Fibroblast of pulmonary artery (primary cell): ENCODE results near the gene S100PBP.
A peak's percentile ranks its signal among the peaks of the same experiment; 100 is the strongest.

Source experiments
- DNase-seq: peaks from one replicate; pipeline ENCODE4 v3.0.0-alpha.2; 2010; ENCODE audit warnings: low read depth
- H3K4me3 ChIP-seq: replicated peaks from 2 replicates; pipeline ENCODE4 v1.5.1; 2011; ENCODE audit warnings: low read depth, mild to moderate bottlenecking, control low read depth, low read length, moderate library complexity
- CTCF ChIP-seq: IDR thresholded peaks from 2 replicates; pipeline ENCODE4 v1.5.1; 2011; ENCODE audit warnings: mild to moderate bottlenecking, control low read depth, low read length, inconsistent platforms; ENCODE audit errors: missing control alignments

The S100PBP gene

GRCh38 chr1:32877211-32878110 is 60.0 kb downstream of the S100PBP start:
- DNase-seq, result no peak
- no peak for TF ChIP-seq CTCF
- no peak overlapping the region for H3K4me3 ChIP-seq

DNA sequence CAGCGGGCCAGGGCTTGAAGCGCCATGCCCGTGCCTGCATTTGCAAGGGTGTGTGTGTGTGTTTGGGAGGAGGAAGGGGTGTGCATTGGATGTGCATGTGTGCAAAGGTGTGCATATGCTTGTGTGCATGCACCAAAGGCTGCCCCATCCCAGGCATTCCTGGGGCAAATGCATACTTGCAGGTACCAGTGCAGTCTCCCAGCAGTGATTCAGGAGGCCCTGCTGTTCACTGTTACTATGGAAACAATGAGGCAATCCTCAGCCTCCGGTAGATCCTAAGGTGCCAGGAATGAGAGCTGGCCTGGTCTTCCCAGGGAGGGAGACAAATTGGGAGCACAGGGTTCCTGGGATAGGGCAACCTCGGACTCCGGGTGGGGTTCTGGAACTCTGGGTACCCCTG is 60.7 kb downstream of the S100PBP start:
- H3K4me3 ChIP-seq, result no peak overlapping the region
- TF ChIP-seq CTCF, result no peak
- peak; percentile 50 for DNase-seq

- no peak for DNase-seq
- H3K4me3 ChIP-seq, result no peak overlapping the region
- TF ChIP-seq CTCF, result no peak
These were observed 61.2 kb downstream of the S100PBP start for GRCh38 chr1:32878637-32879041.

- DNase-seq, result no peak
- TF ChIP-seq CTCF, result no peak
- no peak overlapping the region for H3K4me3 ChIP-seq
These were observed 63.8 kb downstream of the S100PBP start for GRCh38 chr1:32881291-32881690.

- no peak for DNase-seq
- no peak overlapping the region for H3K4me3 ChIP-seq
These were observed 64.7 kb downstream of the S100PBP start for GRCh38 chr1:32881871-32882850.

More at GRCh38 chr1:32881871-32882850, 64.7 kb downstream of the S100PBP start:
- no peak for TF ChIP-seq CTCF
